Gastrocnemius medialis (tissue), 4 donors: ENCODE measurements around the gene TATDN2.

Experiments used
- POLR2A ChIP-seq, 2 donors: fragments of 450-650 bp; IDR thresholded peaks; one replicate each; pipeline ENCODE4 v1.6.1; 2017; ENCODE audit warnings: antibody characterized with exemption in 2 of 2, mild to moderate bottlenecking in 2 of 2, moderate library complexity in 2 of 2
- TF ChIP-seq, protein P1 (sequence below), 5 experiments: fragments of 450-650 bp in 3 of 5; fragments of 200-600 bp in 2 of 5; sonication (generic) in 2 of 5; IDR thresholded peaks in 4 of 5; conservative IDR thresholded peaks in 1 of 5; 1 replicate in 4 of 5; 2 replicates in 1 of 5; pipeline ENCODE4 v1.5.1; 2016 to 2019; ENCODE audit warnings: antibody characterized with exemption in 5 of 5, mild to moderate bottlenecking in 3 of 5, moderate library complexity in 3 of 5

DNA sequence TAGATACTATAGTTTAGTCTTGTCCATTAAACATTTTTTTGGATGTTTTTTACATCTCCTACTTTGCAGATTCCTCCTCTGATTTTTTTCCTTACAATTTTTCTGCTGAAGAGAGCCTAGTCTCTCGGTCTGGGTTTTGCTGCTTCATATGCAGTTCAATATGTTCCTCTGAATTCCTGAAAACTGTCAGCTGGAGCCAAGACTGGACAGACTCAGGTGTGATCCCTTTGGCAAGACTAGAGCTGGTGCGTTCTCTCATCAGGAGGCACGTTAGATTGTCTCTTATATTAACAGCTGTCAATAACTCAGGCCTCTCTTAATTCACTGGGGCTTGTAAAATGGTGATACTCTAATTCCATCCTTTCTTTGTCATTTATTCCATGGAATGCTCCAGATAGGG lies 57.9 kb downstream of the TATDN2 start:
- TF ChIP-seq, protein P1, sequence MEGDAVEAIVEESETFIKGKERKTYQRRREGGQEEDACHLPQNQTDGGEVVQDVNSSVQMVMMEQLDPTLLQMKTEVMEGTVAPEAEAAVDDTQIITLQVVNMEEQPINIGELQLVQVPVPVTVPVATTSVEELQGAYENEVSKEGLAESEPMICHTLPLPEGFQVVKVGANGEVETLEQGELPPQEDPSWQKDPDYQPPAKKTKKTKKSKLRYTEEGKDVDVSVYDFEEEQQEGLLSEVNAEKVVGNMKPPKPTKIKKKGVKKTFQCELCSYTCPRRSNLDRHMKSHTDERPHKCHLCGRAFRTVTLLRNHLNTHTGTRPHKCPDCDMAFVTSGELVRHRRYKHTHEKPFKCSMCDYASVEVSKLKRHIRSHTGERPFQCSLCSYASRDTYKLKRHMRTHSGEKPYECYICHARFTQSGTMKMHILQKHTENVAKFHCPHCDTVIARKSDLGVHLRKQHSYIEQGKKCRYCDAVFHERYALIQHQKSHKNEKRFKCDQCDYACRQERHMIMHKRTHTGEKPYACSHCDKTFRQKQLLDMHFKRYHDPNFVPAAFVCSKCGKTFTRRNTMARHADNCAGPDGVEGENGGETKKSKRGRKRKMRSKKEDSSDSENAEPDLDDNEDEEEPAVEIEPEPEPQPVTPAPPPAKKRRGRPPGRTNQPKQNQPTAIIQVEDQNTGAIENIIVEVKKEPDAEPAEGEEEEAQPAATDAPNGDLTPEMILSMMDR (IDR thresholded peaks at IDR 0.05 in 4 of 5, conservative IDR thresholded peaks at IDR 0.05 in 1 of 5): no peak
- TF ChIP-seq POLR2A (IDR thresholded peaks at IDR 0.05): no peak
